Natural killer cell (primary cell): Measurements from ENCODE around the gene SLC19A1. TPM values are rescaled to one million over a fixed set of nuclear protein-coding genes. Genes with fewer than 3 reads are reported as not detected.
"Not testable (repeated sequence)": the region's sequence is repeated elsewhere in the genome, so short reads cannot be mapped to it uniquely, and the experiment has no call there.

ENCODE experiments used
- ATAC-seq, 3 donors: fragments of 150-1000 bp in 2 of 3; fragments of 200-7000 bp in 1 of 3; cut with Tn5 transposase; 1 replicate in 1 of 3; 2 replicates in 2 of 3; pipeline ENCODE4 v1.10.0; 2021; ENCODE audit warnings: mild to moderate bottlenecking in 2 of 3, moderate library complexity in 2 of 3
- DNase-seq, 2 donors: peaks; one replicate each; pipeline versions ENCODE4 v3.0.0 to v3.0.0-alpha.2; 2013 to 2021; ENCODE audit warnings: mixed read lengths in 1 of 2
- H3K27ac ChIP-seq: one replicate; pipeline ENCODE4 v1.5.1; 2013; ENCODE audit warnings: mild to moderate bottlenecking, low read length
- H3K27me3 ChIP-seq: one replicate; pipeline ENCODE4 v1.6.1; 2013; ENCODE audit warnings: low read length; ENCODE audit not compliant: control insufficient read depth, insufficient read depth
- H3K36me3 ChIP-seq: one replicate; pipeline ENCODE4 v1.6.1; 2013; ENCODE audit warnings: low read length; ENCODE audit not compliant: control insufficient read depth, insufficient read depth
- H3K4me1 ChIP-seq: one replicate; pipeline ENCODE4 v1.6.1; 2013; ENCODE audit warnings: low read length; ENCODE audit not compliant: control insufficient read depth, insufficient read depth
- H3K4me3 ChIP-seq: one replicate; pipeline ENCODE4 v1.5.1; 2013; ENCODE audit warnings: low read length
- H3K9me3 ChIP-seq: one replicate; pipeline ENCODE4 v1.6.1; 2013; ENCODE audit warnings: low read length; ENCODE audit not compliant: control insufficient read depth, insufficient read depth
- H3K27ac Mint-ChIP-seq, 2 donors: one replicate each; pipeline ENCODE4 v1.8.0; 2022; ENCODE audit warnings: mild to moderate bottlenecking in 2 of 2, mixed read lengths in 2 of 2, moderate library complexity in 1 of 2
- H3K27me3 Mint-ChIP-seq, 2 donors: one replicate each; pipeline ENCODE4 v1.8.0; 2022; ENCODE audit warnings: low read depth in 2 of 2, mixed read lengths in 2 of 2
- H3K36me3 Mint-ChIP-seq: one replicate; pipeline ENCODE4 v1.8.0; 2022; ENCODE audit warnings: mixed read lengths
- H3K4me1 Mint-ChIP-seq, 2 donors: one replicate each; pipeline ENCODE4 v1.8.0; 2022; ENCODE audit warnings: mixed read lengths in 2 of 2
- H3K4me3 Mint-ChIP-seq: one replicate; pipeline ENCODE4 v1.8.0; 2022; ENCODE audit warnings: mild to moderate bottlenecking, moderate library complexity, mixed read lengths
- H3K9me3 Mint-ChIP-seq, 2 donors: one replicate each; pipeline ENCODE4 v1.8.0; 2022; ENCODE audit warnings: mixed read lengths in 2 of 2
- WGBS: methylation state at CpG from one replicate; pipeline ENCODE4 v1.1.7; 2013; ENCODE audit warnings: missing lambda C conversion rate; ENCODE audit not compliant: insufficient coverage; 5-methylcytosine and 5-hydroxymethylcytosine counted together
- intact Hi-C: fragments of 100-400 bp; cut with micrococcal nuclease; formaldehyde crosslinking; loops from one replicate; pipeline ENCODE4 v1.14.2; 2022
- total RNA-seq, 4 donors: library from RNA; stranded (reverse); fragments of 120-200 nt in 1 of 4; gene quantifications; one replicate each; pipeline versions ENCODE4 v1.2.3 to v1.2.4, GENCODE V29; 2013 to 2022
- TF ChIP-seq, protein P1 (sequence below): fragments of 200-600 bp; IDR thresholded peaks from one replicate; pipeline ENCODE4 v1.8.0; 2022; ENCODE audit warnings: antibody characterized with exemption

The SLC19A1 gene
- total RNA-seq, 3 donors from 2014 or later (not counting 1 experiment from before 2014, with no cell fraction given): 2.5 to 9.0 (median 4.9) TPM

DNA sequence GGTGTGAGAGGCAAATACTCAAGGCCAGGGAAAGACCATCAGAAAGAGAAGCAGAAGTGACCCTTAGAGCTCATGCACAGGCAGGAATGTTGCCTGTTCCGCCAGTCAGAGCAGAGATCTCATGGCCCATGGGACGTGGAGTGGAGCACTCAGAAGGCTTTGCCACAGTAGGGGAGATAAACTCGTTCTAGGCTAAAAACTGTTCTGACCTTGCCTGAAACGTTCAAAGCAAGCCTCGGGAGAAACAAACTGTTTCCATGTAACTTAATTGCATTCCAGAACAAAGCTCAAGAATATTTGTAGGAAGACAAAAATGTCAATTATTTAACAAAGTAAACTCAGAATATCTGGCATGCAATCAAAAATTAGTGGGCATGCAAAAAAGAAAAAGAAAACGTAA lies 20.7 kb upstream of the SLC19A1 start:
- H3K36me3 ChIP-seq: no peaks in the 10 kb centered on the region
- no peak overlapping the region for H3K4me3 ChIP-seq
- intact Hi-C loops: no loop called here
- Mint-ChIP-seq H3K9me3 (peaks cover 0 to 4% of the 10 kb centered on the region in 2 donors), H3K36me3 (no peaks in the 10 kb centered on the region), H3K27ac (no peak overlapping the region), H3K27me3 (peaks cover 41 to 46% of the 10 kb centered on the region in 2 donors), H3K4me3 (no peak overlapping the region), H3K4me1 (no peaks in the 10 kb centered on the region)
- WGBS: 76% methylated on average over 3 of the region's 6 CpGs
- ATAC-seq (no peak), DNase-seq (no peak)
- H3K4me1 ChIP-seq: no peaks in the 10 kb centered on the region
- no peaks in the 10 kb centered on the region for H3K27me3 ChIP-seq
- TF ChIP-seq, protein P1, sequence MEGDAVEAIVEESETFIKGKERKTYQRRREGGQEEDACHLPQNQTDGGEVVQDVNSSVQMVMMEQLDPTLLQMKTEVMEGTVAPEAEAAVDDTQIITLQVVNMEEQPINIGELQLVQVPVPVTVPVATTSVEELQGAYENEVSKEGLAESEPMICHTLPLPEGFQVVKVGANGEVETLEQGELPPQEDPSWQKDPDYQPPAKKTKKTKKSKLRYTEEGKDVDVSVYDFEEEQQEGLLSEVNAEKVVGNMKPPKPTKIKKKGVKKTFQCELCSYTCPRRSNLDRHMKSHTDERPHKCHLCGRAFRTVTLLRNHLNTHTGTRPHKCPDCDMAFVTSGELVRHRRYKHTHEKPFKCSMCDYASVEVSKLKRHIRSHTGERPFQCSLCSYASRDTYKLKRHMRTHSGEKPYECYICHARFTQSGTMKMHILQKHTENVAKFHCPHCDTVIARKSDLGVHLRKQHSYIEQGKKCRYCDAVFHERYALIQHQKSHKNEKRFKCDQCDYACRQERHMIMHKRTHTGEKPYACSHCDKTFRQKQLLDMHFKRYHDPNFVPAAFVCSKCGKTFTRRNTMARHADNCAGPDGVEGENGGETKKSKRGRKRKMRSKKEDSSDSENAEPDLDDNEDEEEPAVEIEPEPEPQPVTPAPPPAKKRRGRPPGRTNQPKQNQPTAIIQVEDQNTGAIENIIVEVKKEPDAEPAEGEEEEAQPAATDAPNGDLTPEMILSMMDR: no peak
- no peak overlapping the region for H3K27ac ChIP-seq
- no peaks in the 10 kb centered on the region for H3K9me3 ChIP-seq

DNA sequence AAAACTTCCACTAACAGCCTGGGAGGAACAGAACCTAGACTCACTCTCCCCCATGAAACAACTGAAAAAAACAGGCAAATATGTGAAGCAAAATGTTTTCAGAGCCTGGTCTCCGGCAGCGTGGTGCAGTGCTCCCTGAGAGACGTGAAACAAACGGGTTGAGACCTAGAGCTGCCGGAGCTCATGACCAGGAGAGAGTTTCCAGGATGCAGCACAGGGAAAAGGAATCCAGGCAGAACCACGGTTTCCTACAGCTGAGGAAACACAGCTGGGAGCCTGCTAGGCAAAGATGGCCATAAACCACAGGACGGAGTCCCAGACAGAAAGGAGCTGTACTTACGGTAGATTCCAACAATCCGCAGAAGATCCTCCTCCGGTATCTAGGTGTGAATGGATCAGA lies 20.2 kb upstream of the SLC19A1 start:
- Histone ChIP-seq H3K9me3 (no peaks in the 10 kb centered on the region), H3K27ac (no peak overlapping the region), H3K27me3 (no peaks in the 10 kb centered on the region), H3K4me3 (no peak overlapping the region), H3K36me3 (no peaks in the 10 kb centered on the region), H3K4me1 (no peaks in the 10 kb centered on the region)
- DNase-seq (no peak), ATAC-seq (no peak)
- Mint-ChIP-seq H3K36me3 (no peaks in the 10 kb centered on the region), H3K4me3 (no peak overlapping the region), H3K4me1 (no peaks in the 10 kb centered on the region), H3K9me3 (peaks cover 0 to 4% of the 10 kb centered on the region in 2 donors), H3K27ac (no peak overlapping the region), H3K27me3 (peaks cover 41 to 46% of the 10 kb centered on the region in 2 donors)
- intact Hi-C loops: no loop called here
- 57% methylated on average over 10 of the region's 10 CpGs for WGBS
- TF ChIP-seq, protein P1: no peak

DNA sequence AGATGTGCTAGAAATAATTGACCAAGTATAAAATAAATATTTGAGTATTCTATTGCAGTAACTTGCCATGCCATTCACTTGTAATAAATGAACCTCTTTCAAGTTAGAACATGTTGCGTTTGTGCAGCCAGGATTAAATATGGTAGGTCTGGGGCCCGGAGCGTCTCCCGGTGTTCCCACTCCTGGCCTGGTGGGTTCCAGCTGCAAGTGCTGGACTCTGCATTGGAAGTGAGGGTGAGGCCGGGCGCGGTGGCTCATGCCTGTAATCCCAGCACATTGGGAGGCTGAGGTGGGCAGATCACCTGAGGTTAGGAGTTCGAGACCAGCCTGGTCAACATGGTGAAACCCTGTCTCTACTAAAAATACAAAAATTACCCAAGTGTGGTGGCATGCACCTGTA lies 19.0 kb upstream of the SLC19A1 start:
- H3K27me3 ChIP-seq, H3K9me3 ChIP-seq, ATAC-seq, H3K4me1 ChIP-seq, H3K27ac ChIP-seq, H3K4me1 Mint-ChIP-seq, H3K9me3 Mint-ChIP-seq, H3K27ac Mint-ChIP-seq, H3K36me3 Mint-ChIP-seq, intact Hi-C loops, H3K4me3 Mint-ChIP-seq, H3K4me3 ChIP-seq, DNase-seq, H3K36me3 ChIP-seq: not testable (repeated sequence)
- 88% methylated on average over 8 of the region's 8 CpGs for WGBS
- H3K27me3 Mint-ChIP-seq: peaks cover 37 to 46% of the 10 kb centered on the region in 2 donors

DNA sequence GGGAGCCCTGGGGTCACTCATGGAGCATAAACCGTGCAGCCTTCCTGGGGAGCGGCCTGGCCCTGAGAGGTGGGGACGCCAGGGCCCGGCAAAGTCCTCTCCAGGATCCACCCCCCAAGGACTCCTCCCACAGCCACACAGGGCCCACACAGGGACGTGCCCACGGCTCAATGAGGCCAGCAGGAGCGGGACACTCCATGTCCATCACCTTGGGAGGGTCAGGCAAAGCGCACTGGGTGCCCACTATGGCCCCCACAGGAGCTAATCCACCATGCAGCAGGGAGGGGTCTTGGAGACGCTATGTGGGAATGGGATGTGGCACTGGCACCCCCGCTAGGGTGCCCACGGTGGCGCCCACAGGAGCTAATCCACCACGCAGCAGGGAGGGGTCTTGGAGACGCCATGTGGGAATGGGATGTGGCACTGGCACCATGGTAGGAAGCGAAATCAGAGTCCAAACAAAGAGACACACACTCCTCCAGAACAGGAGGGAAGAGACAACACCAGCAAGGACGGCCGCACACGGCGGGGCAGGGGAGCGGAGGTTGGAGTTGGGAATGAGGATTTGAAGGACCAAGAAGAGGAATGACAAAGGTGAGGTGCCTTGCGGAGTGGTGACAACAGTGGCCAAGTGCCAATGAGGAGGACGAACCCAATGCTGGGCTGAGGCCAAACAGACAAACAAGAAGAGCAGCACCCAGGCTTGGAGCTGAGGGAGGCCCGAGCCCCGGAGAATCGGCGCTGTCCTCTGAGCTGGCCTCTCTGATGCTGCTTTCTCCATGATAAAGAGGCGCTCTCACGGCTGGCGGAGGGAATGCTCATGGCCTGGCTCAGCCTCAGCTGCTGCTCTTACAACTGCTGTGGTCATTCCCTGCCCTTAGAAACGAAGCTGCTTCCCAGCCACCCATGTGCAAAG lies 18.1 kb upstream of the SLC19A1 start:
- WGBS: 86% methylated on average over 29 of the region's 30 CpGs
- no peak for ATAC-seq
- intact Hi-C loops: no loop called here
- Histone ChIP-seq H3K36me3 (no peaks in the 10 kb centered on the region), H3K9me3 (no peaks in the 10 kb centered on the region), H3K27me3 (no peaks in the 10 kb centered on the region), H3K4me3 (no peak overlapping the region), H3K27ac (no peak overlapping the region), H3K4me1 (peaks cover 6% of the 10 kb centered on the region)
- no peak overlapping the region for H3K4me3 Mint-ChIP-seq
- no peaks in the 10 kb centered on the region for H3K36me3 Mint-ChIP-seq
- peaks cover 0 to 4% of the 10 kb centered on the region in 2 donors for H3K9me3 Mint-ChIP-seq
- peaks cover 37 to 46% of the 10 kb centered on the region in 2 donors for H3K27me3 Mint-ChIP-seq
- TF ChIP-seq, protein P1: no peak
- no peaks in the 10 kb centered on the region for H3K4me1 Mint-ChIP-seq
- peak overlapping the region in 1 of 2 donors; percentile 15 for H3K27ac Mint-ChIP-seq
- DNase-seq: no peak
